ENCODE data around the gene ICAM4. TPM values are rescaled to one million over a fixed set of nuclear protein-coding genes. Genes with fewer than 3 reads are reported as not detected.

Gene ICAM4
- total and polyA plus RNA-seq, 2 of the 8 experiments (the other 6 are each of a cell fraction or from before 2014, with no cell fraction given), result 1.5 to 4.1 TPM

DNA sequence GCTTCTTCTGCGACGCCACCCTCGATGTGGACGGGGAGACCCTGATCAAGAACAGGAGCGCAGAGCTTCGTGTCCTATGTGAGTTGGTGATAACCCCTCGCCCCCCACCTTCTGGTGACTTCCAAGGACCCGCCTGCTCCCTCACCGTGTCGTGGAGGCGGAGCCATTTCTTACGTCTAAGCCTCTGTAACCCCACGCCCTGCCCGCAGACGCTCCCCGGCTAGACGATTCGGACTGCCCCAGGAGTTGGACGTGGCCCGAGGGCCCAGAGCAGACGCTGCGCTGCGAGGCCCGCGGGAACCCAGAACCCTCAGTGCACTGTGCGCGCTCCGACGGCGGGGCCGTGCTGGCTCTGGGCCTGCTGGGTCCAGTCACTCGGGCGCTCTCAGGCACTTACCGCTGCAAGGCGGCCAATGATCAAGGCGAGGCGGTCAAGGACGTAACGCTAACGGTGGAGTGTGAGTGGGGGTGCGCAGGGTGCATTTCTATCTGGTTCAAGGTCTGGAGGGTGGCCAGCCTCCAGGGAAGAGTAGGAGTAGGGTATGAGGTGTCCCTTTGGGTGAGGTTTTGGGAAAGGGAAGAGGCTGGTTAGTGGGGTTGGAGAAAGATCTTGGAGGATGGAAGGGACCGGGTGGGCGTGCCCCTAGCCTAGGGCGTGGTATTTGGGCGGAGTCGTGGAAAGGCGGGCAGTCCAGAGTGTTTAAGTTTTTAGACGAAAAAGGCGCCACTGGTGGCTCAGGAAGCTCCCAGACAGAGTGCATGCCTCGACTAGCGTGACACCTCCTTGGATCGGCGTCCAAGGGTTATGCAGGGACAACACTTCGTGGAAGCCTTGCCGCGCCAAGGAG is 6.3 kb downstream of the ICAM4 start (continued):
- no peak for TF ChIP-seq EGR1 (IDR thresholded peaks at IDR 0.05; ENCODE audit: borderline replicate concordance, low read depth, low read length)
- TF ChIP-seq RBBP5 (IDR thresholded peaks at IDR 0.05; ENCODE audit: borderline replicate concordance, low read depth, low read length), result 0 out of 2 replicates have a peak, but pooled peaks have one; percentile 21
- no peak for TF ChIP-seq POLR2A (IDR thresholded peaks at IDR 0.05; ENCODE audit: control extremely low read depth in 1 of 2, low read depth in 2 of 2, low read length in 2 of 2)
- TF ChIP-seq ZNF274 (IDR thresholded peaks at IDR 0.05; ENCODE audit: borderline replicate concordance, extremely low read depth, low read length), result no peak
- no peak for TF ChIP-seq ASH2L (IDR thresholded peaks at IDR 0.05; ENCODE audit: low read length)
- no peak; the same call in 1 of the 2 replicates for TF ChIP-seq CREB1 (IDR thresholded peaks at IDR 0.05)
- no peak for TF ChIP-seq YY1 (IDR thresholded peaks at IDR 0.05; ENCODE audit: low read depth, low read length)
- TF ChIP-seq TAF7 (optimal IDR thresholded peaks at IDR 0.05; ENCODE audit: borderline replicate concordance, low read depth, low read length), result no peak
- TF ChIP-seq CHD1 (IDR thresholded peaks at IDR 0.05; ENCODE audit: low read depth, low read length), result no peak
